ENCODE data around the gene CASQ1.

Gene CASQ1

GRCh38 chr1:160206036-160206389 is 15.6 kb downstream of the CASQ1 start:
- TF ChIP-seq, protein P1, sequence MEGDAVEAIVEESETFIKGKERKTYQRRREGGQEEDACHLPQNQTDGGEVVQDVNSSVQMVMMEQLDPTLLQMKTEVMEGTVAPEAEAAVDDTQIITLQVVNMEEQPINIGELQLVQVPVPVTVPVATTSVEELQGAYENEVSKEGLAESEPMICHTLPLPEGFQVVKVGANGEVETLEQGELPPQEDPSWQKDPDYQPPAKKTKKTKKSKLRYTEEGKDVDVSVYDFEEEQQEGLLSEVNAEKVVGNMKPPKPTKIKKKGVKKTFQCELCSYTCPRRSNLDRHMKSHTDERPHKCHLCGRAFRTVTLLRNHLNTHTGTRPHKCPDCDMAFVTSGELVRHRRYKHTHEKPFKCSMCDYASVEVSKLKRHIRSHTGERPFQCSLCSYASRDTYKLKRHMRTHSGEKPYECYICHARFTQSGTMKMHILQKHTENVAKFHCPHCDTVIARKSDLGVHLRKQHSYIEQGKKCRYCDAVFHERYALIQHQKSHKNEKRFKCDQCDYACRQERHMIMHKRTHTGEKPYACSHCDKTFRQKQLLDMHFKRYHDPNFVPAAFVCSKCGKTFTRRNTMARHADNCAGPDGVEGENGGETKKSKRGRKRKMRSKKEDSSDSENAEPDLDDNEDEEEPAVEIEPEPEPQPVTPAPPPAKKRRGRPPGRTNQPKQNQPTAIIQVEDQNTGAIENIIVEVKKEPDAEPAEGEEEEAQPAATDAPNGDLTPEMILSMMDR (IDR thresholded peaks at IDR 0.05; ENCODE audit: low read depth, low read length) = no peak
- DNase-seq (ENCODE audit: low read depth in 2 of 2) = peak; percentile 43 to 73

DNA sequence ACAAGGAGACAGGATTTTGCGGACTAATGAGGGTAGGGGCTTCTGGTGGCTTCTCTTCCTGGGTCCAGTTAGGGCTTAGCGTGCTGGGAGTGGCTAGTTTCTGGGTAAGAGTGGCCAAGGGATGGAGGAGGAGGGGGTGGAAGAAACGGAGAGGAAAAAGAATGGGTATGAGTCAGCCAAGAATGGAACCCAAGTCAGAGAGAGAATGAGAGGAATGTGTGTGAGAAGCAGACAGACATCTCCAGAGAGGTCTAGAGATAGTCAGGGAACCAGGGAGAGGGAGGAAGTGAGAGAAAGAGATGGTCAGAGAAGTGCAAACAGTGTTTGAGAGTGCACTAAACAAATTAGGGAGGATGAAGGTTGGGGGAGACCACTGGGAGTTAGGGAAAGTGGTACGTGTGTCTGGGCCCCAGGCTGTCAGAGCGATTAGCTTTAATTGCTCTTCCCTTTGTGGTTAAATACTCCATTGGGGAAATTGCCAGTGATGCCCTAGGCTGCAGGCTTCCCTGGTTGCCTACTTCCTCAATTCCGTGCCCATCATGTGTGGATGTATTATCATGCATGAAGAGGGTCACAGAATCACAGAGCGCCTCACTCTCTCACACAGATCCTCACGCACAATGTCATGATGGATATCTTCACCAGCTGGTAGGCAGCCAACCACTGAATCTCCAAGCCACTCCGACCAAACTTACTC is 16.2 kb downstream of the CASQ1 start:
- H3K4me3 ChIP-seq (replicated peaks in 1 of 2; ENCODE audit: low read depth in 2 of 2, low read length in 2 of 2) = peak overlapping the region; percentile 94 to 98
- TF ChIP-seq, protein P1 (IDR thresholded peaks at IDR 0.05; ENCODE audit: low read depth, low read length) = no peak
- DNase-seq (ENCODE audit: low read depth in 2 of 2) = peak; percentile 88 to 92

More at GRCh38 chr1:160206036-160206389, 15.6 kb downstream of the CASQ1 start:
- H3K4me3 ChIP-seq (replicated peaks in 1 of 2; ENCODE audit: low read depth in 2 of 2, low read length in 2 of 2) = peak overlapping the region; percentile 94 to 98

GRCh38 chr1:160207118-160207650 is 16.8 kb downstream of the CASQ1 start:
- no peak for DNase-seq (ENCODE audit: low read depth in 2 of 2)
- TF ChIP-seq, protein P1 (IDR thresholded peaks at IDR 0.05; ENCODE audit: low read depth, low read length) = no peak
- peak overlapping the region in 1 of 2 donors; percentile 98 for H3K4me3 ChIP-seq (replicated peaks in 1 of 2; ENCODE audit: low read depth in 2 of 2, low read length in 2 of 2)

- DNase-seq (ENCODE audit: low read depth in 2 of 2) = peak in 1 of 2 donors; percentile 8
- TF ChIP-seq, protein P1 (IDR thresholded peaks at IDR 0.05; ENCODE audit: low read depth, low read length) = no peak
- H3K4me3 ChIP-seq (replicated peaks in 1 of 2; ENCODE audit: low read depth in 2 of 2, low read length in 2 of 2) = peak overlapping the region in 1 of 2 donors; percentile 14
These were observed 17.6 kb downstream of the CASQ1 start for GRCh38 chr1:160207771-160208556.

DNA sequence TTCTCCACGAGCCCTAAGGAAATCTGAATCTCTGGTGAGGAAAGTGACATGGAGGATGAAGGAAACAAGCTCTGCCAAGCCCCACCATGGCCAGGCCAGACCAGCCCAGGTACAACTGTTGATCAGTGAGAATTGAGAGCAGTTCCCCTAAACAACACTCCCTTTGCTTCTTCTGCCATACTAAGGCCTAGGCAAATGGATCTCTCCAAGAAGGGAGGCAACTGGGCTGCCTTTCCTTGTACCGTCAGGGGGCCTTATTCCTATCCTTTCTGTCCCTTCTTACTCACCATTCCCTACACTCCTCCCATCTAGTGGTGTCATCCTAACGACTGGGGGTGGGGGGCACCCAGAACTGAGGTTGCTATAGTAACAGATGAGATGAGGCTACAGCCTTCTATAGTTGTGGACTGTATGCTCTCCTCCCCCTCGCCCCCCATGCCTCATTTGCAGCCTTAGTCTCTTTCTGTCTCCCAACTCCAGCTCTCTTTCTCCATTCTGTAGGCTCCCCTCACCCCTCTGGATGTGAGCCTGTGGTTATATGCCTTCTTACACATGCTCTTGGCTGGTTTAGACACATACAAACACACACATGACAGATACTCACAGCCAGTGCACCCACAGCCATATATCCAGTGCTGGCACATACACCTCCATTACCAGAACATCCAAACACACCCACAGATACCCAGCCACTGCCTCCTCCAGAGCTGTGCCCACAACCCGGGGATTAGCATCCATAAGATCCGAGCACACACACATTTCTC is 18.4 kb downstream of the CASQ1 start:
- no peak for DNase-seq (ENCODE audit: low read depth in 2 of 2)
- TF ChIP-seq, protein P1 (IDR thresholded peaks at IDR 0.05; ENCODE audit: low read depth, low read length) = no peak
- H3K4me3 ChIP-seq (replicated peaks in 1 of 2; ENCODE audit: low read depth in 2 of 2, low read length in 2 of 2) = no peak overlapping the region

- no peak overlapping the region for H3K4me3 ChIP-seq (replicated peaks in 1 of 2; ENCODE audit: low read depth in 2 of 2, low read length in 2 of 2)
- TF ChIP-seq, protein P1 (IDR thresholded peaks at IDR 0.05; ENCODE audit: low read depth, low read length) = no peak
- peak in 1 of 2 donors; percentile 17 for DNase-seq (ENCODE audit: low read depth in 2 of 2)
These were observed 19.1 kb downstream of the CASQ1 start for GRCh38 chr1:160209321-160210046.
